ENCODE data around the gene LUZP2.

The LUZP2 gene

GRCh38 chr11:24567380-24567779 is 70.5 kb downstream of the LUZP2 start:
- no peak for DNase-seq (ENCODE audit: low read depth)

DNA sequence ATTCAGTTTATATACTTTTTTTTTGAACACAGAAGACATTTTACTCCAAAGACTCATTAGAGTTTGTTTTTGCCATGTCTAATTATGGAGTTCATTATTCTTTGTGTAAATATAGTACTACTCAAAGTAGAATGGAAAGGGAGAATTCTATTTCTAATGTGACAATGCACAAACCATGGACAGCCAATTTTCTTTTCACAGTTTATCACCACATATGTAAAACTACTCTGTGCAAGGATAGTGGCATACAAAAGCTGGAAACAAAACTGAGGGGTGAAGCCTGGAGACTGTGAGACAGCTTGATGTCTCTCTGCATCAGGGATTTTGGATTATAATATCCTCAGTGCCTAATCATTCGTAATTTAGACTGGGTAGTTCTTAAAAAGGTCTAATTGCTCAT is 75.5 kb downstream of the LUZP2 start:
- no peak for DNase-seq (ENCODE audit: low read depth)

GRCh38 chr11:24574461-24574860 is 77.6 kb downstream of the LUZP2 start:
- DNase-seq (ENCODE audit: low read depth): peak; percentile 35

GRCh38 chr11:24575392-24575791 is 78.5 kb downstream of the LUZP2 start:
- DNase-seq (ENCODE audit: low read depth): peak; percentile 80

GRCh38 chr11:24585192-24585591 is 88.3 kb downstream of the LUZP2 start:
- no peak for DNase-seq (ENCODE audit: low read depth)

DNA sequence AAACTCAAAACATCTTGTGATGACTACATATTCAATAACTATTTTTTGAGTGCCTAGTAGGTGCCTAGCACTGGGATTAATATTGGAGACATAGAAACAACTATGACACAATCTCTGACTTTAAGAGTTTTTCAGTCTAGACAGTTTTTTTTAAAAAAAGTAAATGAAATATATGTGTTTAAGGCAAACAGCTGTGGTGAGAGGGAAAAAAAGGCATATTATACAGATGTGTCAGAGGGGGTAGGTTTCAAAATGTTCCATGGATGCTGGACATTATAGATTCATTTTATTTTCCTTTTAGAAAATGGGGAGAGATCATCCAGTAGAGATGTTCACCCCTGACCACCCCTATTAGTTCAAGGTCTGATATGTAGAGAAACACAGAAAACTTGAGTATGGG is 90.8 kb downstream of the LUZP2 start:
- DNase-seq (ENCODE audit: low read depth): no peak

DNA sequence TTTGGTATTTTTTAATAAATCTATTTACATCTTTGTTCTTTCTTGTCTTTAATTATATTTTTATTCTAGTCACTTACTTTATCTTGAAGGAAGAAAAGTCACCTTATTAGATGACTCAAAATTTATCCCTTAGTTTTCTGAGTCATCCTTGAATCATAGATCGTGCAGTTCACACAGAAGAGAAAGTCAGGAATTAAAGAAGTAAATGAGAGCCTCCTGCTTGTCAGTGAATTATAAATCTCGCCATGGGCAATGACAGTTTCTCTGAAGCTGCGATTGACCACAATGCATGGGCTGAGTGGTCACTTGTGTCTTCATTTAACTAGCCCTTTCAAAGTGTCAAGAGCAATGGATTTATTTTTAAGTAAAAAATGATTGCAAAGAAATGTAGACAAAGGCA is 91.2 kb downstream of the LUZP2 start:
- peak; percentile 82 for DNase-seq (ENCODE audit: low read depth)

DNA sequence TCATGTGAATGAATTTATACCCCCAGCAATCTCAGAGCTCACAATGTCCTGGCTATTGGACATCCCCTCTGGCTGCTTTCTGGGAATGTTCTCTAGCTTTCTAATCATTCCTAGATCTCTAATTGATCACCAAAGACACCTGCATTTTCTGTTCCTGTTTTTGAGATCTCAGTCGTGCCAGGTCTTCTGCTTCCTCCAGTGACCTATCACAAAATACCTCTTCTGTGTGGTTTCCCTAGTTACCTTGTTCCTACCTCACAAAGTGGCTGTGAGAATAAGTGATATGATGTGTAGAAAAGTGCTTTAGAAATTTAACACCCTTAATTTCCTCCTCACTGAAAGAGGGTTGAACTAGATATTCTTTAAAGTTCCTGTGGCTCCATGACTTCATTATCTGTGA is 92.2 kb downstream of the LUZP2 start:
- DNase-seq (ENCODE audit: low read depth): no peak

DNA sequence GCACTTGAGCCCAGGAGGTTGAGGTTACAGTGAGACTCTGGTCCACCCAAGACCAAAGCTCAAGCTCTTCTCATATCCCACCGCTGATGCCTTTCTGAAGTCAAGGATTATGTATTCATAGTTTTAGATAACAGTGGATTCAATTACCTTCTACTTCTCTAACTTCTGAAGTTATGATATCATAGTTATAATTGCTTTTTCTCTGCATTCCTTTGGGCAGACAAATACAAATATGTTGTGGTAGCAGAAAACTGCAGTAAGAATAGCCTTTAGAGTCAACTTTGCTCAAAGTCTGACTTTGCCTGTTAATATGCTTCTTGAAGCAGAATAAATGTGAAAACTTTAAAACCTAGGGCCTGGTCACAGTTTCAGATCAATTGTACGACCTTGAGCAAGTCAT is 94.4 kb downstream of the LUZP2 start:
- DNase-seq (ENCODE audit: low read depth): no peak

GRCh38 chr11:24592360-24592759 is 95.5 kb downstream of the LUZP2 start:
- DNase-seq (ENCODE audit: low read depth): peak; percentile 24

- DNase-seq (ENCODE audit: low read depth): no peak
Observed at GRCh38 chr11:24593332-24593731, 96.5 kb downstream of the LUZP2 start.

GRCh38 chr11:24594401-24594800 is 97.5 kb downstream of the LUZP2 start:
- no peak for DNase-seq (ENCODE audit: low read depth)

DNA sequence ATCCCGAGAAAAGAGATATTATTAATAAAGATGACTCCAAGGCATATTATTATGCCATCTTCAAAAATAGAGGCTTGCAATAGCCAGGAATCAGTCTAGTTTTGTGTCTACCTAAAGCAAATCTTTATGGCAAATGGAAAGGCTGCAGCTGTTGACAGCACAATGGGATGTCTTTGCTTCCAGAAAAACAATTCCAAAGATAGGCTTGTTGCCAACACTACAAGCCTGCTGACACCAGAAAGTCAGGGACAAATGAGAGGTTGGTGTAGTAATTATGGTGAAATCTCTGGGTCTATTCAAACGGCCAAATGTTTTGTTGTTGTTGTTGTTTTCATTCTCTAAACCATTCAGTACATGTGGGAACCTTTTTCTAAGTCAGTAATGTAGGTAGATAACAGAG is 101.8 kb downstream of the LUZP2 start:
- DNase-seq (ENCODE audit: low read depth): no peak

GRCh38 chr11:24609192-24610119 is 112.6 kb downstream of the LUZP2 start:
- no peak for DNase-seq (ENCODE audit: low read depth)

DNA sequence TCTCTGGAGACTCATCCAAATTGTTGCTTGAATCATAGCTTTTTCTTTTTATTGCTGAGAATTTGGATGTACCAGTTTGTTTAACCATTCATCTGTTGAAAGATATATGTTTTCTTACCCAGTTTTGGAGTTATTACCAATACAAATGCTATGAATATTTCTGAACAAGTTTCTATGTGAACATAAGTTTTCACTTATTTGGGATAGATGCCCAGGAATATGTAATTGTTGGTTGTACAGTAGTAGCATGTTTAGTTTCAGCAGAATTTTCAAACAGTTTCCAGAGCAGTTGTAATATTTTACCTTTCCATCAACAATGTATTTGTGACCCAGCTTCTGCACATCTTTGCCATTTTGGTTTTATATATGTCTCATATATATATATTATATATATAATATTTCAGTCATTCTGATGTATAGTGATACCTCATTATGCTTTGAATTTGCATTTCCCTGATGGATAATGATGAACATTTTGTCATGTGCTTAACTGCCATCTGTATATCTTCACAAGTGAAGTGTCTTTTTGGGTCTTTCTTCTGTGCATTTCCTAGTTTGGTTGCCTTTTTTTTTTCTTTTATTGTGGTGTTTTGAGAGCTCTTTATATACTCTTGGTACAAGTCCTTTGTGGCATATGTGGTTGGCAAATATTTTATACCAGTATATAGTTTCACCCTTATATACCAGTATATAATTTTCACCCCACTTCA is 118.8 kb downstream of the LUZP2 start:
- DNase-seq (ENCODE audit: low read depth): no peak

DNA sequence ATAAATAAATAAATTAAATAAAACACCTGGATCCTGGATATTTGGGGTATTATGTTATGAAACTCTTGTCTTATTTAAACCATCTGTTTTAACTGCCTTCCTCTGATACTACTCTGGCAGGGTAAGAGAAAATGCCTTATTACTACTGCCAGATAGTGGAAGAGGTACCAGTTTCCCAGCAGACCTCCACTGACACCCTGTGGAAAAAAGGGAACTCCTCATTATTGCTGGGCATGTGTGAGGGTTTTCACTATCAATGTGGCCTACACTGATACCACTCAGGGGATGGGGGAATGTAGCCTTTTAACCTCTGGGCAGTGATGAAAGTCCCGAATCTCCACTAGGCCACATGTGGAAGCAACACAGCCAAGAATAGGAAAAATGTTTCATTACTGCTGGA is 121.0 kb downstream of the LUZP2 start:
- peak; percentile 16 for DNase-seq (ENCODE audit: low read depth)

DNA sequence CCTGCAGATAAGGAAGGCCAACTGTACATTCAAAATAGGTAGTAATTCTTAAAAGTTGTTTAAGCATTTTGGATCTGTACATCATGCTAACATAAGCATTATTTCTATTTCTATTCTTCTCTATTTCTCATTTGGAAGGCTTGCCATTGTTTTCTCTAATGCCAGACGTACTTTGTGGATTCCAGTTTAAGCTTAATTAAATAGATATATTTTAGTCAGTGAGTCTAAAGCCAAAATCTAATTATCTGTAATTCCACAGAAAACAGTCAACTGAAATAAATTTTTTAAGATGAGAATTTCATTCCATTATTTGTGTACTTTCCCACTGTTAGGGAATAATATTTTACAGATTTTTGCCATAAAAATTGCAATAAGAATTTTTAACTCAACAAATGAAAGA is 123.0 kb downstream of the LUZP2 start:
- no peak for DNase-seq (ENCODE audit: low read depth)

GRCh38 chr11:24622262-24622661 is 125.4 kb downstream of the LUZP2 start:
- no peak for DNase-seq (ENCODE audit: low read depth)

- DNase-seq (ENCODE audit: low read depth): peak; percentile 13
Observed at GRCh38 chr11:24623121-24623520, 126.3 kb downstream of the LUZP2 start.

GRCh38 chr11:24624432-24624831 is 127.6 kb downstream of the LUZP2 start:
- DNase-seq (ENCODE audit: low read depth): no peak

- no peak for DNase-seq (ENCODE audit: low read depth)
Observed at GRCh38 chr11:24625975-24626374, 129.1 kb downstream of the LUZP2 start.

- no peak for DNase-seq (ENCODE audit: low read depth)
Observed at GRCh38 chr11:24628224-24628776, 131.4 kb downstream of the LUZP2 start.

- no peak for DNase-seq (ENCODE audit: low read depth)
Observed at GRCh38 chr11:24634606-24635160, 137.8 kb downstream of the LUZP2 start.

All from ELR (cell line).